Spleen (tissue), 11 donors: ENCODE measurements around the gene C8G. TPM values are rescaled to one million over a fixed set of nuclear protein-coding genes. Genes with fewer than 3 reads are reported as not detected.
A peak's percentile ranks its signal among the peaks of the same experiment; 100 is the strongest.

ENCODE experiments used
- DNase-seq: peaks from one replicate; pipeline ENCODE4 v3.0.0-alpha.2; 2020
- H3K27ac ChIP-seq, 8 donors: fragments of 200-600 bp; sonication (generic) in 7 of 8; 1 replicate in 4 of 8; 2 replicates in 4 of 8; pipeline versions ENCODE4 v1.5.0 to v1.8.0; 2016 to 2021; ENCODE audit warnings: inconsistent platforms in 4 of 8, mild to moderate bottlenecking in 4 of 8, moderate library complexity in 1 of 8
- H3K27me3 ChIP-seq, 7 donors: fragments of 200-600 bp; sonication (generic) in 6 of 7; replicated peaks in 1 of 7; 1 replicate in 4 of 7; 2 replicates in 3 of 7; pipeline versions ENCODE4 v1.5.0 to v1.8.0; 2016 to 2021; ENCODE audit warnings: inconsistent platforms in 3 of 7, mild to moderate bottlenecking in 1 of 7
- H3K36me3 ChIP-seq, 6 donors: fragments of 200-600 bp; sonication (generic) in 5 of 6; 1 replicate in 4 of 6; 2 replicates in 2 of 6; pipeline versions ENCODE4 v1.5.0 to v1.8.0; 2016 to 2021; ENCODE audit warnings: inconsistent platforms in 2 of 6
- H3K4me1 ChIP-seq, 6 donors: fragments of 200-600 bp; sonication (generic) in 5 of 6; 1 replicate in 3 of 6; 2 replicates in 3 of 6; pipeline versions ENCODE4 v1.5.0 to v1.8.0; 2016 to 2021; ENCODE audit warnings: inconsistent platforms in 3 of 6
- H3K4me3 ChIP-seq, 8 donors: fragments of 200-600 bp; sonication (generic) in 7 of 8; 1 replicate in 4 of 8; 2 replicates in 4 of 8; pipeline versions ENCODE4 v1.5.0 to v1.8.0; 2016 to 2021; ENCODE audit warnings: inconsistent platforms in 4 of 8, mild to moderate bottlenecking in 4 of 8, moderate library complexity in 2 of 8
- H3K9me3 ChIP-seq, 8 donors: fragments of 200-600 bp; sonication (generic) in 7 of 8; 1 replicate in 4 of 8; 2 replicates in 4 of 8; pipeline versions ENCODE4 v1.5.0 to v1.8.0; 2016 to 2021; ENCODE audit warnings: inconsistent platforms in 4 of 8
- CTCF ChIP-seq, 11 experiments: fragments of 200-600 bp in 7 of 11; fragments of 450-650 bp in 4 of 11; sonication (generic) in 4 of 11; IDR thresholded peaks in 8 of 11; conservative IDR thresholded peaks in 3 of 11; 1 replicate in 7 of 11; 2 replicates in 4 of 11; pipeline versions ENCODE4 v1.4.0 to v1.8.0; 2016 to 2021; ENCODE audit warnings: antibody characterized with exemption in 11 of 11, inconsistent platforms in 4 of 11, mild to moderate bottlenecking in 1 of 11
- POLR2A ChIP-seq, 3 donors: fragments of 450-650 bp; IDR thresholded peaks; one replicate each; pipeline ENCODE4 v1.5.1; 2017; ENCODE audit warnings: antibody characterized with exemption in 3 of 3, mild to moderate bottlenecking in 1 of 3
- POLR2AphosphoS5 ChIP-seq, 3 donors: sonication (generic); formaldehyde crosslinking; IDR thresholded peaks; one replicate each; pipeline ENCODE4 v1.5.1; 2017; ENCODE audit warnings: antibody characterized with exemption in 3 of 3
- WGBS, 5 donors: extraction: QIAGEN DNeasy Blood & Tissue Kit in 3 of 5; methylation state at CpG; one replicate each; pipeline versions ENCODE4 v1.1.5 to v1.1.7; 2013 to 2018; 5-methylcytosine and 5-hydroxymethylcytosine counted together
- intact Hi-C: fragments of 100-400 bp; cut with DNase I; formaldehyde crosslinking; loops from one replicate; pipeline ENCODE4 v1.15.0; 2023; ENCODE audit warnings: low total_unique reads
- polyA plus RNA-seq, 3 donors: library from polyadenylated mRNA; stranded (reverse); fragments of 200-250 nt; gene quantifications; one replicate each; pipeline ENCODE4 v1.2.1, GENCODE V29; 2013
- total RNA-seq, 7 donors: library from RNA; depleted of rRNA in 3 of 7; stranded (reverse); fragments of >200 nt in 3 of 7; fragmentation: NEBNext Ultra II Directional in 4 of 7; extraction: Animal tissue kit (Norgen Biotek cat#: 25700) in 4 of 7; gene quantifications; one replicate each; pipeline versions ENCODE4 v1.1.0 to v1.2.1, GENCODE V29; 2016 to 2021
- donor health status: healthy with polysubstance abuse.
- donor health status: DM: no; HTN: no; CAD: no; lungs with moderate emphysema.
- donor health status: DM: no; HTN: no; CAD: no.
- donor health status: Bipolar disorder and iron deficiency.
- donor health status: healthy.
- donor health status: DM: no; HTN: no; CAD: no.
- donor health status: DM: yes; HTN: yes; CAD: no.

Gene C8G
- total and polyA plus RNA-seq, 10 donors = 2.3 to 7.4 (median 3.7) TPM; not detected in 1

- Histone ChIP-seq H3K4me3 (peak overlapping the region; percentile 29 to 69 (median 40)), H3K27me3 (peaks cover 0 to 67% (median 9%) of the 10 kb centered on the region in 7 donors), H3K36me3 (no peaks in the 10 kb centered on the region), H3K27ac (peak overlapping the region; percentile 60 to 84 (median 76)), H3K4me1 (peaks cover 18 to 91% (median 68%) of the 10 kb centered on the region in 6 donors), H3K9me3 (no peaks in the 10 kb centered on the region)
- peak; percentile 87 for DNase-seq
- TF ChIP-seq POLR2A (IDR thresholded peaks at IDR 0.05) (no peak), CTCF (IDR thresholded peaks at IDR 0.05 in 8 of 11, conservative IDR thresholded peaks at IDR 0.05 in 3 of 11) (no peak), POLR2AphosphoS5 (IDR thresholded peaks at IDR 0.05) (peak in 2 of 3 donors; percentile 68 to 78)
- intact Hi-C loops = no loop called here
- WGBS, 5 donors = 0 to 15% (median 4%) methylated on average over 15 to 78 of the region's 78 CpGs
Measured at GRCh38 chr9:136978073-136978864, 33.2 kb downstream of the C8G start.

GRCh38 chr9:136978865-136979544 is 34.0 kb downstream of the C8G start:
- no peaks in the 10 kb centered on the region for H3K9me3 ChIP-seq
- H3K27ac ChIP-seq = peak overlapping the region in 3 of 8 donors; percentile 30 to 84 (median 48)
- DNase-seq = no peak
- WGBS, 5 donors = 54 to 64% (median 58%) methylated on average over 18 to 41 of the region's 41 CpGs
- peaks cover 0 to 73% (median 13%) of the 10 kb centered on the region in 7 donors for H3K27me3 ChIP-seq
- H3K36me3 ChIP-seq = no peaks in the 10 kb centered on the region
- peaks cover 17 to 84% (median 63%) of the 10 kb centered on the region in 6 donors for H3K4me1 ChIP-seq
- H3K4me3 ChIP-seq = peak overlapping the region in 1 of 8 donors; percentile 7
- intact Hi-C loops = no loop called here
- TF ChIP-seq CTCF (IDR thresholded peaks at IDR 0.05 in 8 of 11, conservative IDR thresholded peaks at IDR 0.05 in 3 of 11) = no peak
- no peak for TF ChIP-seq POLR2A (IDR thresholded peaks at IDR 0.05)
- TF ChIP-seq POLR2AphosphoS5 (IDR thresholded peaks at IDR 0.05) = no peak

- TF ChIP-seq POLR2AphosphoS5 (IDR thresholded peaks at IDR 0.05) (peak in 1 of 3 donors; percentile 33), POLR2A (IDR thresholded peaks at IDR 0.05) (no peak), CTCF (IDR thresholded peaks at IDR 0.05 in 8 of 11, conservative IDR thresholded peaks at IDR 0.05 in 3 of 11) (no peak)
- H3K27me3 ChIP-seq = peaks cover 1 to 82% (median 23%) of the 10 kb centered on the region in 7 donors
- peak overlapping the region in 4 of 8 donors; percentile 8 to 84 (median 39) for H3K27ac ChIP-seq
- intact Hi-C loops = no loop called here
- no peaks in the 10 kb centered on the region for H3K9me3 ChIP-seq
- WGBS, 5 donors = 79 to 89% (median 85%) methylated on average over 8 to 26 of the region's 26 CpGs
- no peaks in the 10 kb centered on the region for H3K36me3 ChIP-seq
- no peak overlapping the region for H3K4me3 ChIP-seq
- H3K4me1 ChIP-seq = peaks cover 16 to 79% (median 60%) of the 10 kb centered on the region in 6 donors
- no peak for DNase-seq
Measured at GRCh38 chr9:136979769-136980587, 34.9 kb downstream of the C8G start.
